NCI-H2227 (cell line): ENCODE data around the gene CCDC70.
A peak's percentile ranks its signal among the peaks of the same experiment; 100 is the strongest.
"Not testable (repeated sequence)": the region's sequence is repeated elsewhere in the genome, so short reads cannot be mapped to it uniquely, and the experiment has no call there.

ENCODE experiments used
- DNase-seq: peaks from one replicate; lab custom pipeline; 2025; ENCODE audit not compliant: unreplicated experiment; lab: John Stamatoyannopoulos, UW

CCDC70 gene

DNA sequence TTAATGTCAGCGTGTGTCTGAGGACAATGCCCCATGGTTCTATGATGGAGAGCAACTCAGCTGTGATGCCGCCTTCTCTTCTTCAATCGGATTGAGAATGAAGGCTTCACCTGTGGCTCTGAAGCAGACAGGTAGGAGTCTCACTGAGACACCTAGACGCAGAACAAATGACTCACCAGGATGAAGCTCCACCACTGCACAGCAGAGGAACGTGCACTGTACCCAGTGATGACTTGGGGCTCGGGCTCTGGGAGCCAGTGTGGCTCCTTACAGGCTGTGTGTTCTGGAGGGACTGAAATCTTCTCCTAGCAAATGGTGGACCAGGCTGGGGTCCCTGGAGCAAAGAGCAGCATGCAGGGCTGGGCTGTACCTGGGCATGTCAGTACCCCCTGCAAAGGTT lies 44.0 kb downstream of the CCDC70 start:
- no peak for DNase-seq

DNA sequence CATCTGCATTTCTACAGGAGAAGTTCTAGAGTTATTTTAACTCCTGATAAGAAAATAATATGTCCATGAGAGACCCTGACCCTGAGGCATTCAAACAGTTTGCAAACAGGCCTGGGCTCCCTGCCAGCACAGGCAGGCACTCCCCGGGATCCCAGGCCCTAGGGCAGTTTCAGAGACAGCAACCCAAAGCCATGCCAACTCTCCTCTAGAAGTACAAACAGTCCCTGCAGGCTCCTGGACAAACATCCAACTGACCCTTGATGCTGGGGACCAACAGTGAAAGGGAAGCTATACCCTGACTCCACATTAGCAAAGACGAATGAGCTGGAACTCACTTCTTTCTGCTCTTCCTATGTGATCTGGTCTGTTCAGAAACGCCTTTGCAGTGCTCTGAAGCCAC lies 44.8 kb downstream of the CCDC70 start:
- peak; percentile 25 for DNase-seq

DNA sequence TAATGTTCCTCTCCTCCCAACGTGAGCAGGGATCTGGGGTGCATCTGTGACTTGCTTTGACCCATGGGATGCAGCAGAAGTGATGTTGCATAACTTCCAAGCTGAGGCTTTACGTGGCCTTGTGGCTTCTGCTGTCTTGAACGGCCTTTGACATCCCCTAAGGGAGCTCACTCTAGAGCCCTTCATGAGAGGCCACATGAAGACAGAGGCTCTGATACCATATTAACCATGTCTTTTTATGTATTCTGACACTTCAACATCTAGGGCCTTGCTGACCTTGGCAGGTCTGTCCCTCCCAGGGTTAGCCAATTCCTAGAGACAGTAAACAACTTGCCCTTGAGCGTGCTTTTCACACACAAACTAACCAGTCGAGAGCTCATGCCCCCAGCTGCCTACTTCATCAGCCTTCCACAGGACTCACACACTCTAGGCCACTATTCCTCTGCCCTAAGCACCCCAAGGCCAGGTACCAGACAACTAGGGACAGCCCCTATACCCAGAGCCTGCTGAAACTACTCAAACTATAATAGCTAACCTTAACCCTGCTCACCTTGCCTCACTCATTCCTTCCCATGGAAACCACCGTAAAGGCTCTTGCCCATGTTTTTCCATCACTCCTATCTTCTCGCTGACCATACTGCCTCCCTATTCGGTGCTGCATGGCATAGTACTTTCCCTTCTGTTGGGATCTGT lies 45.4 kb downstream of the CCDC70 start:
- no peak for DNase-seq

DNA sequence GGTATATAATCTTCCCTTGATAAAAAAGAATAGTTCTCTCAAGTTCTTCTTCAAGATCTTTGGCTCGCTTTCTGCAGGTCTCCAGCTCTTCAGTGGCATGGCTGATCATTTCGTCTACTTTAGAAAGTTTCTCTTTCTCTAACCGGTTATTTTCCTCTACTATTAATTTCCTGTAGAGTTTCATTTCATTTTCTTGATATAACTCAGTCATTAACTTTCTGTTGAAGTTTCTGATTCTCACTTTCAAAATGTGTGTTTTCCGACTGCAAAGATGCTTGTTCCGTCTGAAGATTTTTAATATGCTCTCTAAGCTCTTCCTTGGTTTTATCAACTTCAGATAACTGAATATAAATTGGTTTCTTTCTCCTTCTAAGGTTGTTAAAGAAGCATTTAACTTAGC lies 47.5 kb downstream of the CCDC70 start:
- DNase-seq = not testable (repeated sequence)

DNA sequence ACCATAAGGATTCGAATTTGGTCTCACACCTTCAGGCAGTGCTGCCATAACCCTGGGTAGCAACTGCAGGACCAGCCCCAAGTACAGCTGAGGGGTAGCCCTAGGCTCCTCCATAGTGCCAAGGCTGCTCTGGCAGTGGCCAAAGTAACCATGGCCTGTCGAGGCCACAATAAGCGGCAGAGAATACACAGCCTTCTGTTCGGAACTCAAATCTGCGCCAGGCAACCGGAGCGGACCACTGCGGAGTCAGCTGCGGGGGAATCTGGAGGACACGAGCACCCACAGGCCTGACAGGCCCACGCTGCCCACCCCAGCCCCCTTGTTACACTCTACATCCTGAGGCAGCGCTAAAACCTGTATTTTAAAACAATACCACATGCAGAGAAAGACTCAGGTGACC lies 48.7 kb downstream of the CCDC70 start:
- DNase-seq = no peak

DNA sequence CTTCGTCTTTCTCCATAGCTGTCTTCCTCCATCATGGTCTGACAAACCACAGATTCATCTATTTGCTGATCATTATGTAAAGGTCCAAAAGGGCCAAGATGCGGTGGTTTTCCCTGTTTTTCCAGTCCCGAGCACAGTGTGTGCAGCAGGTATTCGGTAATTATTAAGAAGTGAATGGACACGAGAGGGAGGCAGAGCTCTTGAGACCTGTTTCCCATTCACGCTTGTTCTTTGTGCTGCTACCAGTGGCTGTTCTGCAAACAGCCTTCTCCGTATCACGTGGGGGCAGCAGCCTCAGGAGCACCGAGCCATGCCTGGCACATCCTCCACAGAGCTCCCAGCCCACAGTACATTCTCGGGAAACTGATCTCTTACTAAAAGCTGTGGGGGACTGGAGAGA lies 50.3 kb downstream of the CCDC70 start:
- peak; percentile 46 for DNase-seq

GRCh38 chr13:51912511-51913225 lies 50.9 kb downstream of the CCDC70 start:
- no peak for DNase-seq

DNA sequence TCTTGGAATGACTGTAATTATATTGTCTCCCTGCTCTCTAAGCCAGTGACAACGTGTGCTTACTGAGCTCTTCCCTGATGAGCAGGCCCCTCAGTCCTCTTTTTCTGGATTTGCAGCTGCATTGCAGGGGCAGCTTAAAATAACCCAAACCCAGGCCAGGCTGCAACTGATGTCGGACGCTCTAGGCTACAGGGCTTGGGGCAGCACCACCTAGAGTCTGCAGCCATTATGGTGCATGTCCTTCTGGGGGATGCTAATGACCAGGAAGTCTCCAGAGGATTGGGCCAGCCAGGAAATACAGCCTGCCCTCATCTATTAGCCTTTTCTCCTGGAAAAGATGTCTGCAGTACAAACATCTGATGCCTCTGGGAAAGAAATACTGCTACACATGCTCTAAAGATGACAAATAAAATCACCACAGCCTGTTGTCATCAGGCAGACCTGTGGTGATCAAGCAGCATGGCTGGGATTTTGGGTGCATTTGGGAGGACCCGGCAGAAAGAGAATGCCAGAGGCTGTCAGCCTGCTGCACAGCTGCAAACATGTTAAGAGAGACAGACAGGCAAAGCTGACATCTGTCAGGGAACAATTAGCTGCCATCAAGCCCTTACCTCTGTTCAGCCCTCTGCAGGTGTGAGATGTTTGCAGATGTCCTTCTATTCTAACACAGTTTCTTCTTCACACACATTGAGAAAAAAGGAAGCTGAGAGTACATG lies 51.8 kb downstream of the CCDC70 start:
- DNase-seq = peak; percentile 49

DNA sequence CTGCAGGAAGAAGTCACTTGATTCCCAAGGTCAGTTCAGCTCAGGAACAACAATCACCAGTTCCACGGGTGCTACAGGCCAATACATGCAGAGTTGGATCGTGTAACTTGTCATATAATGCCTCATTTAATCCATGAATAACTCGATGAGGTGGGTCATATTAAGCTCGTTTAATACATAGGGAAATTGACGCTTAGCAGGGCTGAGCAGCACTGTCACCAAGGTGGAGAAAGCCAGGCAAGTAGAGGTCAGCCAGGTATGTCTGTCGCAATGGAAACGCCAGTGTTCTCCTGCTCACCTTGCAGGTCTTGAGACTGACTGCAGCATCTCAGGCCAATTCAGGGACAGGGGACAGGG lies 52.3 kb downstream of the CCDC70 start:
- DNase-seq = no peak
